Activated CD4-positive, alpha-beta T cell treated with anti-CD3 and anti-CD28 coated beads for 4 hours (primary cell): ENCODE results near the gene MTA2.
"Not testable (repeated sequence)": the region's sequence is repeated elsewhere in the genome, so short reads cannot be mapped to it uniquely, and the experiment has no call there.

Experiments
- DNase-seq, 2 donors: peaks; one replicate each; pipeline ENCODE4 v3.0.0-alpha.2; 2020

Gene MTA2

DNA sequence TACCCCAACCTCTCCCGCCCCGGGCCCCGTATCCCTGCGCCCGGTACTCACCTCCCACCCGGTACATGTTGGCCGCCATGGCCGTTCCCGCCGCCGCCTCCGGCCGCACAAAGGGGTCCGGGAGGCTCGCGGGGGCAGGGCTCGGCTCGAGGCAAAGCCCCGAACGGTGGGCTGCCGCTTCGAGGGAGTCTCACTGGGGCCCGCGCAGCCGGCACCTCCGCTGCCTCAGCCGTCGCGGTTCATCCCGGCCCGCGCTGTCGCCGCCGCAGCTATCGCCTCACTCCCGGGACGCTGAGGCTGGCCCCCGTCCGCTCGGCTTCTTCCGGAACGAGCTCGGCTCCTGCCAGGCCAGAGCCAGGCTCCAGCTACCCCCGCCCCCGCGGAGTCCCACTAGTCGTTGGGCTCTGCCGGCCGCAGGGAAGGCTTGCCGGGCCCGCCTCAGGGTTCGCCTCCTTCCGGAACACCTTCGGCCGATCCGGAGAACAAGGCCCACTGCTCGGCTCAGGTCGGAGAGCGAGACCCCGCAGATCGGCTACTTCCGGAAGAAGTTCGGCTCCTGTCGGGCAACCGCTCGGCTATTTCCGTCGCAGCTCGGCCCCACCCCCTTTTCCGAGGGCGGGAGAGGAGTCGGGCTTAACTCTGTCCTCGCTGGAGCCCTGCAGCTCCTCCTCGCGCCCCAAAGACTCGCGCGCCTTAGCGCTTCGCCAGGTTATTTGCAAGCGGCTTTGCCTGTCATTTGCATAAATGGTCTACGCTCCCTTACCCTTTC lies at the start of gene MTA2:
Gene MTA2 (minus strand): TSS at position 494 of the 769 bp plus-strand sequence. CDS start 415 bp downstream, at position 79.
- peak; percentile 99 to 100 for DNase-seq

DNA sequence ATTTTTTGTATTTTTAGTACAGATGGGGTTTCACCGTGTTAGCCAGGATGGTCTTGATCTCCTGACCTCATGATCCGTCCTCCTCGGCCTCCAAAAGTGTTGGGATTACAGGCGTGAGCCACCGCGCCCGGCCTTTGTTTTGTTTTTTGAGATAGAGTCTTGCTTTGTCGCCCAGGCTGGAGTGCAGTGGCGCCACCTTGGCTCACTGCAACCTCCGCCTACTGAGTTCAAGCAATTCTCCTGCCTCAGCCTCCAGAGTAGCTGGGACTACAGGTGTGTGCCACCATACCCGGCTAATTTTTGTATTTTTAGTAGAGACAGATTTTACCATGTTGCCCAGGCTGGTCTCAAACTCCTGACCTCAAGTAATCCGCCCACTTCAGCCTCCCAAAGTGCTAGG lies 48.6 kb upstream of the MTA2 start:
- not testable (repeated sequence) for DNase-seq

DNA sequence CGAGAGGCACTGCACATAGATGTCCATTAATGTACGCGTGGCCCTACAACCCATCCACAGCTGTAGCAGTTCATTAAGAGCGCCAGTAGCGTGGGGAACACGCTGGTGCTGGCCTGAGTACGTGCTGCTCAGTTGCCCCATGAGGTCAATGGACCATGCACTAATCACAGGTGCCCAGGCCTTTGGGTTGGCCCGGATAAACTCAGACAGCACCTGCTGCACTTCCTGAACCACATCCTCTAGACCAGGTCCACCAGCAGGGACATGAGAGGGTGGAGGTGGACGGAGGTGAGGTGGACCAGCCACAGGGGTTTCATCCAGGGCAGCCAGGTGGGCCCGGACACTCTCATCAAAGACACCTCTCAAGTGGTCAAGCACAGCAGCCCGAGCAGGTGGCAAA lies 47.8 kb upstream of the MTA2 start:
- DNase-seq: no peak

DNA sequence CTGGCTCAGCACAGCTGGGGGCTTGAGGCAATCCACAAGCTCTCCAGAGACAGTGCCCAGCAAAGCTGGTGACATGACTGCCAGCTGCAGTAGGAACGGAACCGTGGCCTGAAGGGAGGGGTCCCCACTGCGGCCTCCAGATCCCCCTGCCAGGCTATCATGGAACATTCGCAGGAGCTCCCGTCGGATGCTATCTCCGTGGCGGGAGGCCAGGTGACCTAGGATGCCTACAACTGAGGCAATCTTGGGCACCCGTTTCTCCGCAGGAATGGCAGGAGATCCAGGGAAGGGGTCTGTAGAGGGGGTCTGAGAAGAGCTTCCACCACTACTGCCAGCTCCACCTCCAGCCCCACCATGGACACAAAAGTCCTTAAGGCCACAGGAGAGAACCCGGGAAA lies 47.3 kb upstream of the MTA2 start:
- no peak for DNase-seq

DNA sequence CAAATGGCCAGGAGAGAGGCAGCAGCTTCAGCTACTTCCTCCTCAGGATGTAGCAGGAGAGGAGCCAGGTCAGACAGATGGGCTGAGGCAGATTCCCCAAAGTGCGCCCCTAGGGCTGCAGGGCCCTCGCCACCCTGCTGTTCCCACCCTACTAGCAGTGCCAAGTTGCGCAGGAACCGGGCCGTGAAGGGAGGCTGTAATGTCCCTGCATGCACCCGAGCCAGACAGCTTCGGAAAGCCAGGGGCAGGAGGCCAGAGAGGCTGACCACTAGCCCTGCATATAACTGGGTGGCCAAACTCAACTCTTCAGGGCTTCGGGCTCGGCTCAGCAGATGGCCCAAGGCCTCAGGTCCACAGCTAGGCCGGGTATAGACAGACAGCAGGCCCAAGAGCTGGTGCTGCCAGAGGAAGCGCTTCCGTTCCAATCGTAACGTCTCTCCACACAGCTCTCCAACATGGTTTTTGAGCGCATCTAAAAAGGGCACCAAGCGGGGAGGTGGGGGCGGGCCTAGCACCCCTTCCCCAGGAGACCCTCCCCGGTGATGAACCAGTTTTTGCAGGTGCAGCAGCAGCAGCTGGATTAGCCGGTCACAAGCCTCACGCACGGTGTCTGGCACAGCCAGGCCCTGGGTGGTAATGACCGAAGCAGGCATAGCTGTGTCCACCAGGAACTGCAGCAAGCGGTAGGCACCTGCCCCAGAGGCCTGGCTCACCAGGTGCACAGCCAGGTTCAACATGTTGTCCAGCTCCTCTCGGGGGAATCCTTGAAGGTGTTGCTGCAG lies 46.7 kb upstream of the MTA2 start:
- no peak for DNase-seq

DNA sequence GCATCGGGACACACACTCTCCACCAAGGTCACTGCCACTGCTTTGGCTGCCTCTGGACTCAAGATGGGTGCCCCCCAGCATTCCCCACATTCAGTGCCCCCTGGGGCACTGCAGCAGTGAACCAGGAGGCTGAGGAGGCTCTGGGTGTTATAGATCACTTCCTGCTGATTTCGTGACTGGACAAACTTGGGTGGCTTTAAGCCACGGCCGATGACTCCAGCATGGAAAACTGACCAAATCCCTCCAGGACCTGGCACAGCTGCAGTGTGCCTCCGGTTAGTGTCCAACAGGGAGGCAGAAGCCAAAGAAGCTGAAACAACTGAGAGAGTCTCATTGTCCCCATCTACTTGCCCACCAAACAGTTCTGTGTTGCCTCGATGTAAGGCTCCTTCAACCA lies 45.9 kb upstream of the MTA2 start:
- DNase-seq: no peak

DNA sequence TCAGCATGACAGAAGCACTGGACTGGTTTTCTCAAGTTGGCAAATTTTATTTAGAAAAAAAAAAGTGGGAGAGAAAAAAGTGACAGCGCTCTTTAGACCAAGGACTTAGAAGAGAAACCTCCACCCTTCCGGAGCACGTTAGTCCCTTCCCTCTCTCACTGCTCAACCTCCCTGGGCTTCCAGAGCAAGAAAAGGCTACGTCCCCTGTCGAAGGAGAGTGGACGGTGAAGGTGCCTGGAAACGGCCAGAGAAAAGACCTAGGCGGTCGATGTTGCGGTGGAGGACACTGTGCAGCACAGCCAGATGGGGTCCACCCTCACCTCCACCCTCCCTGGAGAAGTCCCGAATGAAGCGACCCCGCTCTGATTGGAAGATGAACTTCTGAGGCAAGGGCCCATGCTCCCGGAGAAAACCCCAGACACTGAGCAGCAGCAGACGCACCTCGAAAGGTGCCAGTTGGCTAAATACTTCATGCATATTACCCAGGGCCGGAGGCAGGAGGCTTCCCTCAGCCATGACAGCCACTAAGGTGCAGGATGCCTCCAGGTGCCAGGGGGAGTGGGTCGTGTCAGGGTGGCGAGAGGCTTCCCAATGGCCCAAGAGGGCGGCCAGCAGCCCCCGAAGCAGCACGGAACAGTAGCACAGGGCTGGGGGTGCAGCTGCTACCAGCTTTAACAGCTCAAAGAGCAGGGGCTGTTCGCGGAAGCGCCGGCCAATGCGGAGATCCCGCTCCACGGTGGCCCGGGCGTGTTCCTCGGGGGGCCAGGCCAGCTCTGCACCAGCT lies 45.4 kb upstream of the MTA2 start:
- DNase-seq: no peak

DNA sequence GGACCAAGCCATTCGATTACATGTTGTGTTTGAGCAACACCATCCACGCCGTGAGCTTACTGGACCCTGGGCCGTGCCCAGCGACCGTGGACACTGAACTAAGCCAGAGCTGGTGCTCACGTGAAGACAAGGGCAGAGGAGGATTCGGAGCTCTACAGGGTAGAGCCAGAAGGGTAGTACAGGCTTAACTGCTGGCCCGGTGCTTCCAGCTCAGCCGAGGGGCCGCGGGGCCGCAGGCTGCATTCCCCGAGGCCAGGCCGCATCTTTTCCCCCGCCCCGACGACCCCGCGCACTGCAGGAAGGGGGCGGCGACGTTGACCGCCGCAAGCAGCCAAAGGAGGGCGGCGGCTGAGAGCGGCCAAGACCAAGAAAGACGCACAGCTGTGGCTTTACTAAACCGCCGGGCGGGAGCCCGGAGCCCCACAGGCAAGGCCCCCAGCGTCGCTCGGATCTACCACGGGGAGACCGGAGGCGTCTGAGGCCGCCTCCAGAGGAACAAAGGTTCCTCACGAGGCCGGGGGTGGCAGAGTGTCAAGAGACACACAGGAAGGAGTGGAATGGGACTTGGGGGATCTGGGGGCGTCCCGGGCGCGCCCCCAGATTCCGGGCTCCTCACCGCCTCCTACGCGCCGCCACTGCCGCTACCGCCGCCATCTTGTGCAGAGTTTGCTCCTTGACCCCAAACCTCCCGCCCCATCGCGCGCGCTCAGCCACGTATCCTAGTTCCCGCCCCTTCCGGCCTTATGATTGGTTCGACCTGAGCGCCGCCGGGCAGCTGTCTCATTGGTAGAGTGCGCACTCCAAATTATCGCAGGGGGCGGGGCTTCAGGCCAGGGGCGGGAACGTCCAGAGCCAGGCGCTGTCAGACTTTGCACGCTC lies 44.5 kb upstream of the MTA2 start, which contains the start of gene GANAB:
Gene GANAB (minus strand): TSS at position 668 of the 879 bp plus-strand sequence. CDS start 14 bp downstream, at position 654.
- peak; percentile 99 to 100 for DNase-seq

DNA sequence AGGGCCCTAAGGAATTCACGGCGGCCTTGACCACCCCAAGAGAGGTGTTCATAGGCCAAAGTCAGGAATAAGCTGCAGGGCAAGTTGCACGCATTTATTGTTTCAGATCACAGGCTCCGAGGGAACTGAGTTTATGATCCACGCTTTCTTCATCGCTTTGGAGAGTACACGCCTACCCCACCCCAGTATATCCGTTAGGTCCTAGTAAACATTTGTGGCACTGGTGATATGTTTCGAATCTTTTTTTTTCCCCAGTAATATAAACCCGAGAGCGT lies 43.9 kb upstream of the MTA2 start:
- DNase-seq: no peak

DNA sequence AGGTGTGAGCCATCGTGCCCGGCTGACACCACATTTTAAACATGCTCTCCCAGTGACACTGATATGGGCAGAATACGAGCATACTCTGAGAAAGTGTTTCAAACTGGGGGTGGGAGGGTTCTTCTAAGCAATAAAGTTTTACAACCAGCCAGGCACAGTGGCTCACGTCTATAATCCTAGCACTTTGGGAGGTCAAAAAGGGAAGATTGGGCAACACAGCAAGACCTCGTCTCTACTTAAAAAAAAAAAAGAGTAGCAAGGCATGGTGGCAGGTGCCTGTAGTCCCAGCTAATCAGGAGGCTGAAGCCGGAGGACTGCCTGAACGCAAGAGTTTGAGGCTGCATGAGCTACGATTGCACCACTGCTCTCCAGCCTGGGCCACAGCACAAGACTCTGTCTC lies 42.6 kb upstream of the MTA2 start:
- no peak for DNase-seq

DNA sequence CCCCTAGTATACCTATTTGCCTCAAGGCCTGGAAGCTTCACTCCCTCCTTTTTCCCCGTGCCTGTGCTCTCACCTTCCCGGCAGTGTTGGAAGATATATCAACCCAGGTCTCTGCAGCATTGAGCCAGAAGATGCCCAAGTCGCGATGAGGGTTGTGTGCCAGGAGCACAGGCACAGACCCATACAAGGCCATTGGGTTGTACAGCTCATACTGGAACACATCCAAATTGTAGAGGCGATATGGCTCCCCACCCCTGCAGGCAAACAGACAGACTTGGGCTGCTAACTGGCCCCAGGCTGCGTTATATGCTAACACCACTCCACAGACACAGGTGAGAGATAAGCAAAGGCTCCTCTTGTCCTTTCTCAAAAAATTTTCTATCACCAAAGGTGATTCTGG lies 30.8 kb upstream of the MTA2 start:
- DNase-seq: no peak

DNA sequence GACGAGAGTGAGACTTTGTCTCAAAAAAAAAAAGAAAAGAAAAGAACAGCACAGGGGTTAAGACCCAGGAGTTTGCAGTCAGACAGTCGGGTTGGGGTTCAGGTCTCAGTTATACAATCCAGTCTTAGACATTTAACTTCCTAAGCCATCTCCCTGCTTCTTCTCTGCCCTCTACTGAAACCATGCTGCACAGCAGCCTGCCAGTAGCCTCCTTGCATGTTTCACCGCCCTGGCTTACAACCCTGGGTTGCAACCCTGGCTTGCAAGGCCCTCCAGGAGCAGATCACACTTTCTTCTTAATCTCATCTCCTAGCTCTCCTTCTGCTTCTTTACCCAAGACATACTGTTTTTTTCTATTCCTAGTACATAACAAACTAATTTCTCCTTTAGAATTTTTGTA lies 26.0 kb upstream of the MTA2 start:
- no peak for DNase-seq

DNA sequence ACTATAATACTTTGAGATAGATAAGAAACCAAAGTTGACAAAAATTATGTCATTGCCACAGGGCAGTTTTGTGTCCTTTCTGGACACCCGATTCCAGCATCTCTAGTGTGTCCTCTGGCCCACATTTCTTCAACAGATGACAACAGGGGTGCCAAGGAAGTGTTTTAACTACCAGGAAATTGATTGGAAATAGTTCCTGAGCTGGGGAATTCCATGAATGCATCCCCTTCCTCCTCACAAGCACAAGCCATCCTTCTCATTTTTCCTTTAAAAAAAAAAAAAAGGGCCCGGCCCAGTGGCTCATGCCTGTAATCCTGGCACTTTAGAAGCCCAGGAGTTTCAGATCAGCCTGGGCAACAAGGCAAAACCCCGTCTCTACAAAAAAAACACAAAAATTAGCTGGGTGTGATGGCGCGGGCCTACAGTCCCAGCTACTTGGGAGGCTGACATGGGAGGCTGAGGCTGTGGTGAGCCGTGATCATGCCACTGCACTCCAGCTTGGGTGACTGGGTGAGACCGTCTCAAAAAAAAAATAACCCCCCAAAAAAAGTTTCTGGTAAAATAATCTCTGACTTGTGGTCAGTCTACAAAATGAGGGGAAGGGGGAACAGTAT lies 20.9 kb upstream of the MTA2 start:
- DNase-seq: no peak

DNA sequence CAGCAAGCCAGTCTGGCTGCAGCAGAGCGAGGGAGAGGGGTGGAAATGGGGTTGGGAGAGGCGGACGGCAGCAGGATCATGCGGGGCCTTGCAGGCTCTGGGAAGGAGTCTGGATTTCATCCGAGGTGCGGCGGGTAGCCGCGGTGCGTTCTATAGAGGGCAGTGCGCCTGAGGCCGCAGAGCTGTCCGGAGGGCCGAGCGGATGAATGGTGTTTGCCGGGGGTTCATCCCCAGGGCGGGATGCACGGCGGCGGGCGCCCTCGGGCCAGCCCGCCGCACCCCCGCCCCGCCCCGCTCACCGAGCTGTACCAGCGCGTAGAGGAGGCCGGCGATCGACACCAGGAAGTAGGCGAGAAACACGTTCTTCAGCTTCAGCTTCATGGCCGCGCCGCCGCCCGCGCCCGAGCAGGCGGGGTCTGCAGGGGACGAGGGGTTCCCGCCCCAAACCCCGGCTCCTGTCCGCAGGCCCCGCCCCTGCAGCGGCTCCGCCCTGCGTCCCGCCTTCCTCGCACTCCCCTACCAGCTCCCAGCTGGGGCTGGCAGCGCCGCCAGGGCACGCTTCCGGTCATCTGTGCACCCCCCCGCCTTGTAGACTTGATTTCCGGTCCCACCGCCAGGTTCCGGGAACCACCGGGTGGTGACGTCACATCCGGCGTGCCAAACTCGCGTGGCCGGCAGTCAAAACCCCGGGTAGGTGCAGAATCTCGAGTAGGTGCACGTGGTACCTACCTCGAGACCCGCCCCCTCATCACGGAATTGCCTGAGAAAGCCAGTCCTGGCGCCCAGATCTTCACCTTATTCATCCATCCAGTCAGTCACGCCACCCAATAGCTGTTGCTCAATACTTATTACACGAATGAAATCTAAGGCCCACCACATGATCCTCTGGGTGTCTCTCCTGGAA lies 20.2 kb upstream of the MTA2 start, which contains the start of gene B3GAT3:
Gene B3GAT3 (minus strand): TSS at position 420 of the 904 bp plus-strand sequence. CDS start 39 bp downstream, at position 381.
- peak; percentile 97 to 99 for DNase-seq

DNA sequence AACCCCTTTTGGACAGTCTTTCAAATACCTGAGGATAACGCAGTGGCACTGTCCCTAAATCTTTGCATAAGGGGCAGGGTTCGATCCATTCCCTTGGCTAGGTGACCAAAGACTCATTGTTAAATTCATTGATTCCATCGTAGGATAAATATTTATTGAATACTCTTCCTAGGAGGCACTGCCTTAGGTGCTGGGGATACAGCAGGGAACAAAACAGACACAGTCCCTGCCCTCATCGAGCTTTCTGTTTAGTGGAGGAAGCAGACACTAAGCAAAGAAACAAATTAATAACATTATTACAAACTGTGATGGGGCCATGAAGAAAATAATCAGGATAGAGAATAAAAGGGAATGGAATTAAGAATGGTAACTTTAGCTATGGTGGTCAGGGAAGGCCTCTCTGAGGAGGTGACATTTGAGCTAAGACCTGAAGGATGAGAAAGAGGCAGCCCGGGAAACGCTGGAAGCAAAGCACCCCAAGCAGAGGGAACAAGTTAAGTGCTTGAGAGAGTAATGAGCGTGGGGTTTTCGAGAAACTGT lies 19.4 kb upstream of the MTA2 start:
- DNase-seq: no peak

DNA sequence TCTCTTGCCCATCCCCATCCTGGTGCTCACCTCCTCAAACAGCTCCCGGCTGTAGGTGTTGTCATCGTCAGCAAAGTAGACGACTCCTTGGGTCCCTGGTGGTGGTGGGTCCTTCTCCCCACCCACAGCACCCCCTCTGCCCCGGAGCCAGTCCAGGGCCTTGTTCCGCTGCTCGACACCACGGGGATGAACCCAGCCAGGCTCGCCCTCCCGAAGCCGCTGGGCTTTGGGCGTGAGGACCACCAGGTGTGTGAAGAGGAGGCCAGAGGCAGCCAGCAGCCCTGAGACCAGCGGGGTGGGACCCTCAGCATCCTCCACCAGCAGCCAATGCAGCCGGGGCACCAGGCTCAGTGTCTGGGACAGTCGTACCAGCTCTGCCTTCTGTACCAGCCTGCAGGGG lies 15.3 kb upstream of the MTA2 start:
- DNase-seq: not testable (repeated sequence)

DNA sequence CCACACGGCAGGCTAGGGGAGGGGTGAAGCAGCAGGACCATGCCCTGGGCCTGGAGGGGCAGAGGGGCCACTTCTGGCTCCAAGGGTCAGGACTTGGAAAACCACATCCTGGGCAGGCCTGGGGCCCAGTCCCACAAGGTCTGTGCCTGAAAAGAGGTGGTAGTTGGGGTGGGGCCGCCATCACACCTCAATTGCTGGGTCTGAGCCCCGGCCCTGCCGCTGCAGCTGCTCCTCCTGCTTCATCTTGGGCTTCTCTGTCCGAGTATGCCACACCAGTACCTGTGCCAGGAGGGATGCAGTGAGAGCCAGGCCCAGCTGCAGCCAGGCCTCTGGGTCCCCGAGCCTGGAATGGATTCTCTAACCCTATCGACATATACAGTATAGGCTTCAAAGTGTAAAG lies 13.9 kb upstream of the MTA2 start:
- DNase-seq: no peak

DNA sequence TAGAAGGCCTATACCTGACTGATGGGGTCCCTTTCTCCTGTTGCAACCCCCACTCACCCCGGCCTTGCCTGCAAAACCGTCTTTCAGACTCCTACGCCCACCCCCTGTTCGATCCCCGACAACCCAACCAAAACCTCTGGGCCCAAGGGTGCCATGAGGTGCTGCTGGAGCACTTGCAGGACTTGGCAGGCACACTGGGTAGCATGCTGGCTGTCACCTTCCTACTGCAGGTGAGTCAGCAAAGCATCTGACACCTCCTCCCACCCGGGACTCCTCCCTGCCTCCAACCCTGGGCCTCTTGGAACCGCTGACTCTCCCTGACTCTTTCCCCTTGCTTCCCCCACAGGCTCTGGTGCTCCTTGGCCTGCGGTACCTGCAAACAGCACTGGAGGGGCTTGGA lies 12.6 kb upstream of the MTA2 start:
- peak; percentile 33 to 47 for DNase-seq

DNA sequence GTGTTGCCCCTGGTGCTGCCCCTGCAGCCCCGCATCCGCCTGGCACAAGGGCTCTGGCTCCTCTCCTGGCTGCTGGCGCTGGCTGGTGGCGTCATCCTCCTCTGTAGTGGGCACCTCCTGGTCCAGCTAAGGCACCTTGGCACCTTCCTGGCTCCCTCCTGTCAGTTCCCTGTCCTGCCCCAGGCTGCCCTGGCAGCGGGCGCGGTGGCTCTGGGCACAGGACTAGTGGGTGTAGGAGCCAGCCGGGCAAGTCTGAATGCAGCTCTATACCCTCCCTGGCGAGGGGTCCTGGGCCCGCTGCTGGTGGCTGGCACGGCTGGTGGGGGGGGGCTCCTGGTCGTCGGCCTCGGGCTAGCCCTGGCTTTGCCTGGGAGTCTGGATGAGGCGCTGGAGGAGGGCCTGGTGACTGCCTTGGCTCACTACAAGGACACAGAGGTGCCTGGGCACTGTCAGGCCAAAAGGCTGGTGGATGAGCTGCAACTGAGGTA lies 11.7 kb upstream of the MTA2 start:
- DNase-seq: no peak
